Gastroesophageal sphincter (tissue), 4 donors: ENCODE results near the gene COL4A2. TPM values are rescaled to one million over a fixed set of nuclear protein-coding genes. Genes with fewer than 3 reads are reported as not detected.

Experiments used
- ATAC-seq: fragments of 150-250 bp; one replicate; pipeline ENCODE4 v1.9.1; 2016; ENCODE audit warnings: mild to moderate bottlenecking, moderate library complexity
- H3K27ac ChIP-seq, 4 donors: fragments of 200-600 bp; sonication (generic) in 3 of 4; 1 replicate in 3 of 4; 2 replicates in 1 of 4; pipeline ENCODE4 v1.5.1; 2016 to 2019
- H3K27me3 ChIP-seq: fragments of 200-600 bp; sonication (generic); one replicate; pipeline ENCODE4 v1.5.1; 2019
- H3K36me3 ChIP-seq, 2 donors: fragments of 200-600 bp; sonication (generic); one replicate each; pipeline ENCODE4 v1.5.1; 2019; ENCODE audit warnings: control low read depth in 1 of 2
- H3K4me1 ChIP-seq, 3 donors: fragments of 200-600 bp; sonication (generic); 1 replicate in 2 of 3; 2 replicates in 1 of 3; pipeline ENCODE4 v1.5.1; 2016 to 2019; ENCODE audit warnings: control low read depth in 2 of 3
- H3K4me3 ChIP-seq, 2 donors: fragments of 200-600 bp; sonication (generic); one replicate each; pipeline ENCODE4 v1.5.1; 2019; ENCODE audit warnings: mild to moderate bottlenecking in 1 of 2, moderate library complexity in 1 of 2
- H3K9me3 ChIP-seq, 3 donors: fragments of 200-600 bp; sonication (generic); one replicate each; pipeline ENCODE4 v1.5.1; 2017 to 2019; ENCODE audit warnings: control low read depth in 2 of 3
- CTCF ChIP-seq, 4 experiments: fragments of 200-600 bp in 2 of 4; fragments of 450-650 bp in 2 of 4; sonication (generic) in 1 of 4; IDR thresholded peaks; one replicate each; pipeline ENCODE4 v1.5.1; 2017 to 2019; ENCODE audit warnings: antibody characterized with exemption in 4 of 4, mild to moderate bottlenecking in 2 of 4, moderate library complexity in 2 of 4
- EP300 ChIP-seq: sonication (generic); formaldehyde crosslinking; IDR thresholded peaks from one replicate; pipeline ENCODE4 v1.6.1; 2017; ENCODE audit warnings: antibody characterized with exemption, mild to moderate bottlenecking
- POLR2A ChIP-seq, 2 donors: fragments of 450-650 bp; IDR thresholded peaks; one replicate each; pipeline ENCODE4 v1.6.1; 2017; ENCODE audit warnings: antibody characterized with exemption in 2 of 2, mild to moderate bottlenecking in 2 of 2, moderate library complexity in 1 of 2
- POLR2AphosphoS5 ChIP-seq: sonication (generic); formaldehyde crosslinking; IDR thresholded peaks from one replicate; pipeline ENCODE4 v1.6.1; 2017; ENCODE audit warnings: antibody characterized with exemption
- WGBS, 2 donors: methylation state at CpG; one replicate each; pipeline ENCODE4 v1.1.5; 2018; ENCODE audit warnings: low coverage in 1 of 2; 5-methylcytosine and 5-hydroxymethylcytosine counted together
- total RNA-seq, 4 donors: library from RNA; depleted of rRNA; stranded (reverse); fragments of >200 nt; gene quantifications; one replicate each; pipeline ENCODE4 v1.1.0, GENCODE V29; 2016

Gene COL4A2
- total RNA-seq, 4 donors from 2014 or later: 478 to 945 (median 543) TPM

DNA sequence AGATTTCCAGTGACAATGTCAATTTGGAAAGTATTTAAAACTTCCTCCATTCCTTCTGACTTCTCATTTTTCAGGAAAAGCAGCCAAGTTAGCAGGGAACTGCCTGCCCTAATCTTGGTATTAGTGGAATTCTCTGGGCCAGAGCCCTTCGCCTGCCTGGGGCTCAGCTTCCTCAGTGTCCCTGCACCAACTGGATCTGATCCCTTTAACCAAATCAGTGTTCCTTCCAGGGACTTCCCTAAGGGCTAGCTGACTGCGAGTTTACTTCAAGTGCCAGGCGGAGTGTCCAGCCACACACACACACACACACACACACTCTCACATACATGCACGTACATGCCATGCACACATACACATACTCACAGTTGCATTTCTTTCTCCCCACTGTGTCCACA is 234.4 kb downstream of the COL4A2 start:
- Histone ChIP-seq H3K27me3 (no peaks in the 10 kb centered on the region), H3K36me3 (no peaks in the 10 kb centered on the region), H3K27ac (peak overlapping the region; percentile 40 to 81 (median 72)), H3K9me3 (no peaks in the 10 kb centered on the region), H3K4me3 (no peak overlapping the region), H3K4me1 (peaks cover 4 to 75% (median 8%) of the 10 kb centered on the region in 3 donors)
- WGBS, 2 donors: 20 to 59% methylated on average over 1 to 4 of the region's 4 CpGs
- peak; percentile 35 for ATAC-seq
- TF ChIP-seq EP300 (no peak), POLR2A (IDR thresholded peaks at IDR 0.05) (no peak), POLR2AphosphoS5 (no peak), CTCF (IDR thresholded peaks at IDR 0.05) (no peak)

DNA sequence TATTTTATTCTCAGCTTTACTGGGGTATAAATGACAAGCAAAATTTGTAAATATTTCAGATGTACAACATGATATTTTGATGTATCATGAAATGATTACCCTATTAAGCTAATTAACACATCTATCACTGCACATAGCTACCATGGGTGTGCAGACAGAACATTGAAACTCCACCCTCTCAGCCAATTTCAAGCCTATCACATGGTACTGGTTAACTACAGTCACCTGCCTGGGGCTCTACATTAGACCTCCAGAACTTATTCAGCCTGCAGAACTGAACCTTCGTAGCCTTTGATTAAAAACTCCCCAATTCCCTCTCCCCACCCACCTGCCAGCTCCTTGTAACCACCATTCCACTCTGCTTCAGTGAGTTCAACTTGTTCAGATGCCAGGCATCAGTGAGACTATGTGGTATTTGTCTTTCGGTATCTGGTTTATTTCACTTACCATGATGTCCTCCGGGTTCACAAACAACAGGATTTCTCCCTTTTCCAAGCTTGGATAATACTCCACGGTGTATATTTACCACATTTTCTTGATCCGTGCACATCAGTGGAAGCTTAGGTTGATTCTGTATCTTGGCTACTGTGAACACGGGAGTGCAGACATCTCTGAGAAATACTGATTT is 235.2 kb downstream of the COL4A2 start:
- TF ChIP-seq POLR2AphosphoS5 (peak; percentile 61), POLR2A (IDR thresholded peaks at IDR 0.05) (no peak)
- no peak overlapping the region for H3K4me3 ChIP-seq
- H3K27ac ChIP-seq: peak overlapping the region in 3 of 4 donors; percentile 4 to 81 (median 66)
- no peaks in the 10 kb centered on the region for H3K36me3 ChIP-seq
- no peaks in the 10 kb centered on the region for H3K27me3 ChIP-seq
- no peaks in the 10 kb centered on the region for H3K9me3 ChIP-seq
- WGBS, 2 donors: 34 to 57% methylated on average over 6 of the region's 6 CpGs
- H3K4me1 ChIP-seq: peaks cover 4 to 79% (median 8%) of the 10 kb centered on the region in 3 donors
- ATAC-seq: no peak

GRCh38 chr13:110546378-110546777 is 239.3 kb downstream of the COL4A2 start:
- peak overlapping the region in 1 of 4 donors; percentile 60 for H3K27ac ChIP-seq
- no peaks in the 10 kb centered on the region for H3K36me3 ChIP-seq
- 92 to 96% methylated on average over 4 of the region's 4 CpGs for WGBS, 2 donors
- no peaks in the 10 kb centered on the region for H3K9me3 ChIP-seq
- no peaks in the 10 kb centered on the region for H3K27me3 ChIP-seq
- TF ChIP-seq POLR2A (IDR thresholded peaks at IDR 0.05): no peak
- no peak for TF ChIP-seq EP300
- H3K4me1 ChIP-seq: peaks cover 1 to 57% (median 2%) of the 10 kb centered on the region in 3 donors
- H3K4me3 ChIP-seq: no peak overlapping the region
- ATAC-seq: no peak

DNA sequence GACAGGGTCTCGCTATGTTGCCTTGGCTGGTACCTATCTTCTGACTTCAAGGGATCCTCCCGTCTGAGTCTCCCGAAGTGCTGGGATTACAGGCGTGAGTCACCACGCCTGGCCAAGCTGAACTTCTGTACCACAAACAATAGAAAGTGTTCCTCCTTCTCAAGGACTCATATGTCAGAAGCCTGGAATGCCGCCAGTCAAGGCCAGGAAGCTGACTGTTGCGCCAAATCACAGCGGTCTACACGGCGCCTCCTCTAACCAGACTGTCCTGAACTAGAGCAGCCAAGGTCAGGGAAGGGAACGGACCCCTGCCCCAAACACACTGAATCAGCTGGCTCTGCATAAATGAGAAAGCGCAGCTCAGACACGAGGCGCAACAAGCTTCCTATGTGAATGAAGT is 239.8 kb downstream of the COL4A2 start:
- H3K4me3 ChIP-seq: no peak overlapping the region
- peak; percentile 84 for ATAC-seq
- peaks cover 0 to 53% (median 0%) of the 10 kb centered on the region in 3 donors for H3K4me1 ChIP-seq
- no peaks in the 10 kb centered on the region for H3K9me3 ChIP-seq
- no peaks in the 10 kb centered on the region for H3K36me3 ChIP-seq
- WGBS, 2 donors: 93% methylated on average over 3 of the region's 14 CpGs; no CpG with 5 or more reads in 1 of the 2 donors
- peak overlapping the region in 3 of 4 donors; percentile 3 to 60 (median 33) for H3K27ac ChIP-seq
- no peaks in the 10 kb centered on the region for H3K27me3 ChIP-seq
- no peak for TF ChIP-seq POLR2AphosphoS5
- TF ChIP-seq POLR2A (IDR thresholded peaks at IDR 0.05): no peak
- TF ChIP-seq EP300: no peak
- TF ChIP-seq CTCF (IDR thresholded peaks at IDR 0.05): no peak

GRCh38 chr13:110548891-110549794 is 242.1 kb downstream of the COL4A2 start:
- Histone ChIP-seq H3K9me3 (no peaks in the 10 kb centered on the region), H3K27ac (no peak overlapping the region), H3K36me3 (no peaks in the 10 kb centered on the region), H3K4me3 (no peak overlapping the region), H3K27me3 (no peaks in the 10 kb centered on the region), H3K4me1 (peaks cover 0 to 40% (median 0%) of the 10 kb centered on the region in 3 donors)
- TF ChIP-seq POLR2AphosphoS5 (no peak), CTCF (IDR thresholded peaks at IDR 0.05) (no peak), POLR2A (IDR thresholded peaks at IDR 0.05) (no peak), EP300 (no peak)
- 59 to 76% methylated on average over 4 of the region's 7 CpGs for WGBS, 2 donors
- no peak for ATAC-seq
